T-helper 2 cell treated with Interferon-gamma antibody and Interleukin-4, amounts not matched to agents 5 μg/mL and 100 μg/mL, for 36 hours (primary cell): ENCODE measurements around the gene LRTM2.

Source experiments
- DNase-seq: peaks from one replicate; pipeline ENCODE4 v3.0.0; 2021; ENCODE audit warnings: low spot score
- H3K27ac Mint-ChIP-seq: one replicate; pipeline ENCODE4 v1.8.0; 2021; ENCODE audit warnings: mild to moderate bottlenecking, mixed read lengths
- H3K27me3 Mint-ChIP-seq: one replicate; pipeline ENCODE4 v1.8.0; 2021; ENCODE audit warnings: low read depth, mixed read lengths
- H3K36me3 Mint-ChIP-seq: one replicate; pipeline ENCODE4 v1.8.0; 2021; ENCODE audit warnings: low read depth, mixed read lengths
- H3K4me1 Mint-ChIP-seq: one replicate; pipeline ENCODE4 v1.8.0; 2021; ENCODE audit warnings: low read depth, mixed read lengths
- H3K4me3 Mint-ChIP-seq: one replicate; pipeline ENCODE4 v1.8.0; 2022; ENCODE audit warnings: mild to moderate bottlenecking, moderate library complexity, mixed read lengths
- H3K9me3 Mint-ChIP-seq: one replicate; pipeline ENCODE4 v1.8.0; 2021; ENCODE audit warnings: mixed read lengths

Gene LRTM2

DNA sequence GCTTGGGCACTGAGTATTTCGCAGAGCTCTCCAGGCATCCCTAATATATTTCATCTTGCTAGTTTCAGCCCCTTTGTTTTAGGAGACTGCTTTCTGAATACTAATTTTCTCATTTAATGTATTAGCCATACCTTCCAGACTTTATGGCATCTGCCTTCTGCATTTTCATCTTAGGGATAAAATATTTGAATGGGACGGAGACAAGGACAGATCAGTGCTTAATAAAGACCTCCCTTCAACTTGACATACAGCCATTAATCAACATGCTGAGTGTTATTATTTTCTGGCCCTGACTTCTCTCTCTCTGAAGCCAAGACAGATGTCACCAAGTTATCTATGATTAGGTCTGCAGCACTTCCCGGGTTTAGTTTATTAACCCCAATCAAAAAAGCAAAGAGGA lies 55.7 kb downstream of the LRTM2 start:
- no peak overlapping the region for H3K4me3 Mint-ChIP-seq
- H3K27me3 Mint-ChIP-seq: no peaks in the 10 kb centered on the region
- no peaks in the 10 kb centered on the region for H3K36me3 Mint-ChIP-seq
- no peaks in the 10 kb centered on the region for H3K9me3 Mint-ChIP-seq
- H3K27ac Mint-ChIP-seq: no peak overlapping the region
- no peak for DNase-seq
- H3K4me1 Mint-ChIP-seq: no peaks in the 10 kb centered on the region

DNA sequence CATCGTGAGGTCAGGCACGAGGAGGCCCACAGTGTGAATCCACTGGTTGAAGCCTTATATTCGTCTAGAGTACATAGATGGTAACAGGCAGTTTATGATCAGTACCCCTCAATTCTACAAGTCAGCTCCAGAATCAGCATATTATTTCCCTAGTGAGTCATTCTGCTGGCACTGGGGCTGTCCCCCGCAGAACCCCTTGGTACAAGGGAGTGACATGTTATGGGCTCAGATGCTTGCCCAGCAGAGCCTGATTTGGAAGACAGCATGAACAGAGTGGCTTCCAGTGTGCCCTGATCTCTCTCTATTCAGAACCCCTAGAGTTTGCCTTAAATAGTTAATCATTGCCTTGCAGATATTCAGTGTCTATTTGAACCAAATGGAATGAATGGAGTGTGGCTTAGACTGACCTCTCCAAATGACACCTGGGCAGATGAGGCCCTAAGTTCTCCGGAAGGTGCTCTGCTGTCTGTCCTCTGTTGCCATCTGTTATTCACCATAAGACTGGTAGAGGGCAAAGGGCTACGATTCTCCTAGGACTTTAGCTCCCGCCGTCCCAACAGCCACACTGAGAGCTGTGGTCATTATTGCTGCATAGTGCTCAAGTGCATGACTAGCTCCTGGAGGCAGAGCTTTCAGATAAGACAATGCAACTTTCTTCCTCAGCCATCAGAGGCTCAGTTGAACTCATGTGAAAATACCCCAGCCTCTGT lies 57.0 kb downstream of the LRTM2 start:
- Mint-ChIP-seq H3K4me1 (no peaks in the 10 kb centered on the region), H3K27me3 (no peaks in the 10 kb centered on the region), H3K4me3 (no peak overlapping the region), H3K27ac (no peak overlapping the region), H3K9me3 (no peaks in the 10 kb centered on the region), H3K36me3 (no peaks in the 10 kb centered on the region)
- no peak for DNase-seq

DNA sequence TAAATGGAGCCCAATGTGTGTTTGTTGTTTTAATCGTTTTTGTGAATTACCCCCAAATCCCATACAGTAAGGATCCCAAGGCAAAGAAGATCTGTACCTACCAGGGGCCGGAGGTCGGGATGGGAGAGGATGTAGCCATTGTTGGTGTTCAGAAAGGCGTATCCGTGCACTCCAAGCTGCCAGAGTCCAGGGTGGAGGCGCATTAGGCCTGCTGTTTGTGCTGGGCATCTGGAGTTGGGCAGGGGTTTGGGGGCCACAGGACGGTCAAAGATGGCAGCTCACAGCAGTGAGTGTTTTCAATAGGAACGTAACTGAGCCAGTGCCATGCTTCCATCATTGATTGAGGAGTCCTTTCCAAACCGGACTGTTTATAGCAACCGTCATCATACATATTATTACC lies 57.8 kb downstream of the LRTM2 start:
- no peaks in the 10 kb centered on the region for H3K4me1 Mint-ChIP-seq
- no peak overlapping the region for H3K27ac Mint-ChIP-seq
- H3K27me3 Mint-ChIP-seq: no peaks in the 10 kb centered on the region
- no peaks in the 10 kb centered on the region for H3K36me3 Mint-ChIP-seq
- DNase-seq: no peak
- no peak overlapping the region for H3K4me3 Mint-ChIP-seq
- no peaks in the 10 kb centered on the region for H3K9me3 Mint-ChIP-seq

DNA sequence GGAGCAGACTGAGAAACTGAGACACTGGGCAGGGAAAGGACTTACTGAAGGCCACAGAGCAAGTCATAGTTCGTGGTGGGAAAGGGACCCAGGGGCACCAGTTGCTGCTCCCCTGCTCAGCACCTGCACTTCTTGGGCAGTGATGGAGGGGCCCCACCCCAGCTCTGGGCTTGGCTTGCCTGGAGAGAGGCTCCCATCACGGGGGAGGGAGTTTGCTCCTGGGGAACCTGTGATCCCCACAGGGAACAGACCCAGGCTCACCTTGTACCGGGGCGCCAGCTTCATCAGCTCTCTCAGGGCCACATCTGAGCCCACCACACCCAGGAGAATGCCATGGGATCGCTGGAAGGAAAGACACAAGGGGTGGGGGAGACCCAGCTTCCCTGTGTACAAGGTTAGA lies 58.3 kb downstream of the LRTM2 start:
- DNase-seq: no peak
- Mint-ChIP-seq H3K27ac (no peak overlapping the region), H3K4me1 (no peaks in the 10 kb centered on the region), H3K36me3 (no peaks in the 10 kb centered on the region), H3K4me3 (no peak overlapping the region), H3K27me3 (no peaks in the 10 kb centered on the region), H3K9me3 (no peaks in the 10 kb centered on the region)

DNA sequence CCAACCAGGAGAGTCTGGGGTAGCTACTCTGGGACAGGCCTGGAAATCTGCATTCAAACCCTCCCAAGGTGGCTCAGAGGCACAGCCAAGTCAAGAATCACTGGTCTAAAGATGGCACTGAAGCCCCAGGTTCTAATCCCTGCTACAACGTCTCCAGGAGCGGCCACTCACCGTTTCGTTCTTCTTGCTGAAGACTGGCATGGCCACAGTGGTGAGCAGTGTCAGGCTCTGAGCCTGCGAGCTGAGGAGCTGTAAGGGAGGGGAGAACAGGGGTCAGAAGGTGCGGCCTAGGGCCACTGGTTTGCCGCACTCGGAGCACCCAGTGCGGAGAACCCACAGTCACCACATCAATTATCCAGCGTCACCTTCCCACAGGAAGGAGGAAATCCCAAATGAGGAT lies 59.3 kb downstream of the LRTM2 start:
- H3K27me3 Mint-ChIP-seq: no peaks in the 10 kb centered on the region
- no peaks in the 10 kb centered on the region for H3K4me1 Mint-ChIP-seq
- no peak overlapping the region for H3K27ac Mint-ChIP-seq
- no peaks in the 10 kb centered on the region for H3K9me3 Mint-ChIP-seq
- DNase-seq: no peak
- no peak overlapping the region for H3K4me3 Mint-ChIP-seq
- no peaks in the 10 kb centered on the region for H3K36me3 Mint-ChIP-seq

DNA sequence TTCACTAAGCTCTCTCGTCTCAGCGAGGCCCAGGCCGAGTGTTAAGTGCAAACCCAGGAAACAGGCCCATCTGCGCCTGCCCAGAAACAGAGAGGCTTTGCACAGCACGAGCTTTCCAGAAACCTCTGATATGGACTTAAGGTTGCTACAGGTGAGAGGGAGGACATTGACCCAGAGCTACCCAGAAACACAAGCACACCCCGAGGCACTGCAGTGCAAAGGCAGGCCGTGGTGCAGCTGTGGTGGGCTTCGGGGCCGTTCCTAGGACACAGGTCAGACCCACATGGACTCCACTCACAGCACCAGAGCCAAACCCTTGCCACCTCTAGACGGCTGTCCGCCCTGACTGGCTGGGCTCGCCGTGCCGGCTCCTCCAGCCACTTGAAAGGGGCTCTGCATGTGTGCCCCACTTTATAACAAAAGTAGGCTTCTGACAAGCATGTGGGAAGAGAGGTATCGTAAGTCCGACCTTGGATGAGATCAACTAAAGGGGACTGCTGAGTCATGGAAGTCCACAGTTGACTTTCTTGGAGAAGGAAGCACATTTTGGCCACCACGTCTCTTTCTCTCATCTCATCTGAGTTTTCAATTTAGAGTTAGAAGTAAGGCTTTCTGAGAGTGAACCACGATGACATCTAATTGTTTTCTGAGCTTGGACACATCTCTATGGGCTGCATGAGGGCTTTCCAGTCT lies 59.9 kb downstream of the LRTM2 start:
- Mint-ChIP-seq H3K9me3 (no peaks in the 10 kb centered on the region), H3K4me3 (no peak overlapping the region), H3K27ac (no peak overlapping the region), H3K4me1 (no peaks in the 10 kb centered on the region), H3K36me3 (no peaks in the 10 kb centered on the region), H3K27me3 (no peaks in the 10 kb centered on the region)
- no peak for DNase-seq

DNA sequence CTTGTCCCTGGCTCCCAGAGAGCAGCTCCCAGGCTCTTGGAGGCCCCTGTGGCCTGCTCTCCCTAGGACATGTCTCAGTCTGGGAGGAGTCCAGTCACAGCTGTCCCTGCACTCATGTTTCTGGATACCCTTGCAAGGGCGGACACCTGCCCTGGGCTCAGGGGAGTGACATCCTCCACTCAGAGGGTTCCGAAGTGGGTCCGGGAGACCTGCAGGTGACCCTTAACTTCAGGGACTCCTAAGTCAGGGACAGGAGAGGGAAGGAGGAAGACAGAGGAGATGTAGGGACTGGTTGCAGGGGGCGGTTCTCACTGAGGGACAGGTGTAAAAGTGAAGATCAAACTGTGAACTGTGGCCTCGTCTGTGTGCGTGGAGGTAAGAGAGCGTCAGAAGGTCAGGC lies 60.5 kb downstream of the LRTM2 start:
- no peak for DNase-seq
- Mint-ChIP-seq H3K27me3 (no peaks in the 10 kb centered on the region), H3K27ac (no peak overlapping the region)

DNA sequence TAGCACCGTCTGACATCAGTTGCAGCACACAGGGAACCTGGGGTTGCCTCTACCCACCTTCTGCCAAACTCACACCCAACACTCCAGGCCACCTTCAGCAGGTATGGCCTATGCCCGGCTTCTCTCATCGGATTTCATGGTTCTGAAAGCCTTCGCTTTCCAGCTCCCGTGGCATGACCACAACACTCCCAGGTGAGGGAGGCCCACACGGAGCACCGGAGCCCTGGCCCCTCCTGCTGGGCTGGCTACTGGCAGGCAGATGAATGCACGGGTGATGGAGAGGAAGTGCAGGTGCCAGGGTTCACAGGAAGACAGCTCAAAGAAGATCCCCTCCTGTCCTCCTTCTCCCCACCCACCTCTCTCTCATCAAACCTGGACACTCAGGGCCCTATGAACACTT lies 60.9 kb downstream of the LRTM2 start:
- Mint-ChIP-seq H3K4me1 (no peaks in the 10 kb centered on the region), H3K4me3 (no peak overlapping the region), H3K27ac (no peak overlapping the region), H3K27me3 (no peaks in the 10 kb centered on the region), H3K36me3 (no peaks in the 10 kb centered on the region), H3K9me3 (no peaks in the 10 kb centered on the region)
- no peak for DNase-seq

More for the DNA sequence above, 60.5 kb downstream of the LRTM2 start:
- H3K36me3 Mint-ChIP-seq: no peaks in the 10 kb centered on the region
- H3K4me1 Mint-ChIP-seq: no peaks in the 10 kb centered on the region
- H3K9me3 Mint-ChIP-seq: no peaks in the 10 kb centered on the region
- no peak overlapping the region for H3K4me3 Mint-ChIP-seq

DNA sequence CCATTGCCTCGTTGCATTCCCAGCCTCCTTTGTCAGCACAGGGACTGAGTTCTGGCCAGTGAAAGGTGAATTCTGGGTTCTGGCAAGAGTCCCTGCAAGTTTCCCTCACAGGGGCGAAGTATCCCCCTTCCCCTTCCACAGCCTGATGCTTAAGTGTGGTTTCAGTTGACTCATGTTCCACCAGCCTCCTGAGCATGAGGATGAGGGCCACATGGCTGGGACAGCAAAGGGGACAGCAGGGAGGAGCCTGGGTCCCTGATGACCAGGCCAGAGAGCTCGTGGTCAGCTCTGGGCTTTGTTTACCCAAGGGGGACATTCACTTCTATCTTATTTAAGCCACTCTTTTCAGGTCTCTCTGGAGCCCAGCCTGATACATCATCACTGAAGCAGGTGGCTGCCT lies 61.6 kb downstream of the LRTM2 start:
- Mint-ChIP-seq H3K36me3 (no peaks in the 10 kb centered on the region), H3K9me3 (no peaks in the 10 kb centered on the region), H3K27ac (no peak overlapping the region), H3K4me3 (no peak overlapping the region), H3K27me3 (no peaks in the 10 kb centered on the region), H3K4me1 (no peaks in the 10 kb centered on the region)
- DNase-seq: no peak

DNA sequence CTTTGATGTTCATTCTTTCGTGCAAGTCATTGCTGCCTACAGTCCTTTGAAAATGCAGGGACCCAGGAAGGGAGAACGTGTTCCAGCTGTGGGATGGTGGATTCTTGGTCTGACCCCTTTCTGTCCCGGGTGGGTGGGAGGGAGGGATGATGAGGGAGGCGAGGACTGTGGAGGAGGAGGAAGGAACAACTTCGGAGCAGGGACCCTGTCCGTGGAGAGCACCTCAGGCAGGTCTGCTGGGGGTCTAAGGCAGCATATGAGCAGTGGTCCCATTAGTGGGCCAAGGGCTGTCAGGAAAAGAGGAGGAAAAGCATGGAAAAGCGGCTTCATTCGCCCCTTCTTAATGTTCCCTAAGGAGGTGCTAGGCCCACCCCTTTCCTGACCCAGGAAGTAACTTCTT lies 62.0 kb downstream of the LRTM2 start:
- Mint-ChIP-seq H3K9me3 (no peaks in the 10 kb centered on the region), H3K4me3 (no peak overlapping the region), H3K27ac (no peak overlapping the region), H3K4me1 (no peaks in the 10 kb centered on the region), H3K27me3 (peaks cover under 1% of the 10 kb centered on the region), H3K36me3 (no peaks in the 10 kb centered on the region)
- no peak for DNase-seq

DNA sequence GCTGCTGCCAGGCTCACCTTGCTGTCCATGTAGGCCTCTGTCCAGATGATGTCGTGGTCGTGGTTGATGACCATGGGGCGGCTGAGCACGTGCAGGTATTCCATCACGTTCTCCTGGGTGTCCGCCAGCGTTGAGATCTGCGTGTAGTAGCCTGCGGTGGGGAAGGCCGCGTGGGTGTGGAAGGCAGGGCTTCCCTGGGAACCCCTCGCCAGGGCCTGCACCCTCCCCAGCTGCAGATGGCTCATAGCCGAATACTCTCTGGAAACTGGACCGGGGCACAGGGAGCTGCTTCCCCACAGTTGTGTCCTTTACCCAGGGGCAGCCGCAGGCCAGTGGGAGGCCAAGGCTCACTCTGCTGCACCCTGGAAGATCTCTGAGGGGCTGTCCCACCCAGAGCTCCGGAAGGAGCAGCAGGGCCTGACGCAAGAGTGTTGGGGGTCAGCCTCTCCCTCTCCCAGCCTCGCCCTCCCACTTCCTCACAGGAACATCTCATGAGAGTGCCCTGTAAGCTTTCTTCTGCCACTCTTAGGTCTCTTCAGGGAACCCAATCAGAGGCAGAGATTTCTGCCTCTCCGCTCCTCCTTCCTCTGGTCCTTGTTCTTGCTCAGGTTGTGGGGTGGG lies 62.6 kb downstream of the LRTM2 start:
- Mint-ChIP-seq H3K27ac (no peak overlapping the region), H3K4me1 (no peaks in the 10 kb centered on the region), H3K4me3 (no peak overlapping the region), H3K27me3 (peaks cover 6% of the 10 kb centered on the region), H3K9me3 (no peaks in the 10 kb centered on the region), H3K36me3 (no peaks in the 10 kb centered on the region)
- DNase-seq: no peak

DNA sequence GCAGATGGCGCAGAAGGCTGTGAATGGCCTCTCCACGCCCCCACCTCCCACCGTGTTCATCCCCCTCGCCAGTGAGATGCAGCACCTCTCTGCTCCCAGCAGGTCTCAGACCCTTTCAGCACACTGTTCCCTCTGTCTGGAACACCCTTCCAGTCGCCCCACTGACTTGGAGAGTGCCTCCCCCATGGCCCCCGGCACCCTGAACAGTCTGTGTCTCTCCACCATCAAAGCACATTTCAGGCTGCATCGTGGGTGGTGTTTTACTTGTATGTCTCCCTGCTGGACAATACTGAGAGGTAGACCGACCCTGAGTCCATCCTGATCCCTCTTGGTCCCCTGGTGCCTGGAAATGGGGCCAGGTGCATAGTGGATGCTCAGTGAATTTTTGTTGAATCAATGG lies 63.1 kb downstream of the LRTM2 start:
- Mint-ChIP-seq H3K36me3 (no peaks in the 10 kb centered on the region), H3K9me3 (no peaks in the 10 kb centered on the region), H3K27ac (no peak overlapping the region), H3K4me1 (no peaks in the 10 kb centered on the region), H3K27me3 (peaks cover 11% of the 10 kb centered on the region), H3K4me3 (no peak overlapping the region)
- no peak for DNase-seq

DNA sequence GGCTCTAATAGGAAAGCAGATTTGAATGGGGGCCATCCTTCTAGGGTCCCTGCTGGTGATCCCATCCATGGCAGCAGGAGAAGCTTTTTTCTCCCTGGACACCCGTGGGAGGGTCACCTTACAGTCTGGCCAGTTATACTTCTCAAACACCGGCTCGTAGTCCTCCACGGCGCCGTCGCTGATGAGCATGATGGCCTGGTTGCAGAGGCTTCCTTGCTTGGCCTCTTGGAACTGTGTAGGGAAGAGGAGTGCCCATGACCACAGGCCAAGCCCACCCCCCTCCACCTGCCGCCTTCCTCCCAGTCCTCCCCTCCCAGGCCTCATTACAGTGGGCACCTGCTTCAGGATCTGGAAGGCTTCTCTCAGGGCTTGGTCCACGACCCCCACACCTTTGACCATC lies 64.3 kb downstream of the LRTM2 start:
- no peaks in the 10 kb centered on the region for H3K36me3 Mint-ChIP-seq
- H3K4me1 Mint-ChIP-seq: no peaks in the 10 kb centered on the region
- H3K27me3 Mint-ChIP-seq: peaks cover 11% of the 10 kb centered on the region
- H3K9me3 Mint-ChIP-seq: no peaks in the 10 kb centered on the region
- no peak for DNase-seq
- no peak overlapping the region for H3K4me3 Mint-ChIP-seq
- H3K27ac Mint-ChIP-seq: no peak overlapping the region

DNA sequence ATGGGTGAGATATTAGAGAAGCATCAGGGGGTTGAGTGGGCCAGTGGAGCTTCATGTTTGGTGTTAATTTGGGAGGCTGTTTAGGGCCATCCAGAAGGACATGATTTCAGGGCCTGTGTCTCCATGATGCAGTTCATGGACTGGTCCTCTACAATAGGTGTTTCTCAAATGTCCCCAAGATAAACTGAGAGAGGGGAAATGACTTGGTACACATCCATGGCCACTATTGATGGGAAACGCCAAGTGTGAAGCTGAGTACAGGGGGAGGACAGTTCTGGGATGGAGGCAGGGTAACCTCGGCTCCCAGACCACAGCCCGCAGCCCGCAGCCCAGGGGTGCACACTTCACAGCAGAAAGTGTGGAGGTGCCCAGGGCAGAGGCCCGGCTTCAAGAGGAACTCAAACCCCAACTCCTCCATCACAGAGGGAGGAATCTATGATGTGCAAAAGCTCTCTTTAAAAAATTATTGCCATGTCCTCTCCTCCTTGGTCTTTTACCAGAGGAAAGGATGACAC lies 64.8 kb downstream of the LRTM2 start:
- H3K36me3 Mint-ChIP-seq: no peaks in the 10 kb centered on the region
- H3K4me1 Mint-ChIP-seq: no peaks in the 10 kb centered on the region
- H3K27me3 Mint-ChIP-seq: peaks cover 11% of the 10 kb centered on the region
- H3K4me3 Mint-ChIP-seq: no peak overlapping the region
- no peak for DNase-seq
- no peak overlapping the region for H3K27ac Mint-ChIP-seq
- no peaks in the 10 kb centered on the region for H3K9me3 Mint-ChIP-seq
